LNCAP (cell line): ENCODE measurements around the gene IL10RA.

Source experiments
- CTCF ChIP-seq: fragments of 450-650 bp; IDR thresholded peaks from 2 replicates; pipeline ENCODE4 v1.5.1; 2017; ENCODE audit warnings: mild to moderate bottlenecking

IL10RA gene

DNA sequence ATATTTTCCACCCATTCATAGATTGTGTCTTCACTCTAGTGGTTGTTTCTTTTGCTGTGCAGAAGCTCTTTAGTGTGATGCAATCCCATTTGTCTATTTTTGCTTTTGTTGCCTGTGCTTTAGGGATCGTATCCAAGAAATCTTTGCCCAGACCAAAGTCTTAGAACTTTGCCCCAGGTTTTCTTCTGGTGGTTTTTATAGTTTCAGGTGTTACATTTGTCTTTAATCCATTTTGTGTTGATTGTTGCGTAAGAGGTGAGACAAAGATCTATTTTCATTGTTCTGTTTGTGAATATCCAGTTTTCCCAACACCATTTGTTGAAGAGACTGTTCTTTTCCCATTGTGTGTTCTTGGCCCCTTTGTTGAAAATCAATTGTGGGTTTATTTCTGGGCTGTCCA is 6.4 kb downstream of the IL10RA start:
- no peak for TF ChIP-seq CTCF

- no peak for TF ChIP-seq CTCF
Measured at GRCh38 chr11:117993988-117994745, 8.0 kb downstream of the IL10RA start.

DNA sequence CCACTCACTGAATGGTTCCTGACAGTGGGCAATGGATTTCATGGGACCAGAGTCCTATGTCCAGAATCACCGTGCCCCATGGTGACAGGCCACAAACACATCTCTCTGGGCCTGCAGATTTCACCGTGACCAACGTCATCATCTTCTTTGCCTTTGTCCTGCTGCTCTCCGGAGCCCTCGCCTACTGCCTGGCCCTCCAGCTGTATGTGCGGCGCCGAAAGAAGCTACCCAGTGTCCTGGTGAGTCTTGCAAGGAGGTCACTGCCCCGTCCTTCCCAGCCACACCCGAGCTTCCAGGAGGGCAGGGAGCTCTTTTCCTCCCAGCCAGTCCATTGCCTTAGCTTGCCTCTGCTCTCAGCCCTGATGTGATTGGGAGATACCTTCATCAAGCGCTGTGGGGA is 9.3 kb downstream of the IL10RA start:
- no peak for TF ChIP-seq CTCF

DNA sequence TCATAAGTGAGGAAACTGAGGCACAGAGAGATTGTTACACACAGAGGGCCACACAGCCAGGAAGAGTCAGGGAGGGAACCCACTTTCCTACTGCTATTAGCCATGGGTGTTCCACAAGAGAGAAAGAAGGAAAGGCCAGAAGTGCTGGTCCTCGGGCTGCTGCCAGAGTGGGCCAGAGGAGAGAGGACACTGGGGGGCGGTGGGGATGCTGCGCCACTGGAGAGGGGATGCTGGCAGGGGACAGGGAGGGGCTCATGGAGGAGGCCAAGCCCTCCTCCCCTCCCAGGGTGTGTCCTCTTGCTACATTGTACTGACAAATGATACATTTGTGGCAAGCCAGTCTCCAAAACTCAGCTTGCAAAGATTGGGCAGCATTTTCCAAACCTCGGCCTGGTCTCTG is 9.9 kb downstream of the IL10RA start:
- no peak for TF ChIP-seq CTCF

- no peak for TF ChIP-seq CTCF
Measured at GRCh38 chr11:117997406-117997805, 11.2 kb downstream of the IL10RA start.

DNA sequence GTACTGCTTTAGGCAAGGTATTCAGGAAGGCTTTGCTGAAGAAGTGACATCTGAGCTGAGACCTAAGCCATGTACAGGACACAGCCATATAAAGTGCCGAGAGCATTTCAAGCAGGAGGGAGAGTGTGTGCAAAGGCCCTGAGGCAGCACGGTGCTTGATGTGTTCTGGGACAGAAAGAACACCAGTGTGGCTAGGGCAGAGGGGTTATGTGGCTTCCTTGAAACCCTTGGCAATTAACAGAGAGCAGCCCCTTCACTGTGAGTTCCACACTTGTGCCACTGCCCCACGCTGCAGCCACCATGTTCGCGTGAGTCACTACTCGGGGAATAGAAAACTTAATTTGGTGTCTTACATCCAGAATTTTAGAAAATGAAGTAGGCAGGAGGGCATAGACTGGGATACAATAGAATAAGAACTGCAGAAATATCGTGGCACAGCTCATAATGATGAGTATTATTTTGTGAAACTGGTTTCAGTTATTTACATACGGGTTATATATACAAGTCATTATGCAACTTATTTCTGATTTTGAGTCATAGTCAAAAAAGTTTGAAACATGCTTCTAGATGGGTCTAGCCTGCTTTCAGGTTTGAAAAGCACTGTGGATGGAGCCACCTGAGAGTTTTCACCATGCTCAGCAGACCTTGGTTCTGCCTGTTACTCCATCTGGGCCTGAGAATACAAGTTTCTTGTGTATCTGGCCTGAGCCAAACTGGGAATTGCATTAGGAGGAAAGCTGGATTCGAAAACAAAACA is 11.8 kb downstream of the IL10RA start:
- TF ChIP-seq CTCF: no peak

DNA sequence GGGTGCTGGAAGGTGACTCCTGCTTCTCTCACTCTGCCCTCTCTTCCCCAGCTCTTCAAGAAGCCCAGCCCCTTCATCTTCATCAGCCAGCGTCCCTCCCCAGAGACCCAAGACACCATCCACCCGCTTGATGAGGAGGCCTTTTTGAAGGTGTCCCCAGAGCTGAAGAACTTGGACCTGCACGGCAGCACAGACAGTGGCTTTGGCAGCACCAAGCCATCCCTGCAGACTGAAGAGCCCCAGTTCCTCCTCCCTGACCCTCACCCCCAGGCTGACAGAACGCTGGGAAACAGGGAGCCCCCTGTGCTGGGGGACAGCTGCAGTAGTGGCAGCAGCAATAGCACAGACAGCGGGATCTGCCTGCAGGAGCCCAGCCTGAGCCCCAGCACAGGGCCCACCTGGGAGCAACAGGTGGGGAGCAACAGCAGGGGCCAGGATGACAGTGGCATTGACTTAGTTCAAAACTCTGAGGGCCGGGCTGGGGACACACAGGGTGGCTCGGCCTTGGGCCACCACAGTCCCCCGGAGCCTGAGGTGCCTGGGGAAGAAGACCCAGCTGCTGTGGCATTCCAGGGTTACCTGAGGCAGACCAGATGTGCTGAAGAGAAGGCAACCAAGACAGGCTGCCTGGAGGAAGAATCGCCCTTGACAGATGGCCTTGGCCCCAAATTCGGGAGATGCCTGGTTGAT is 12.6 kb downstream of the IL10RA start:
- no peak for TF ChIP-seq CTCF
